H1 (cell line): ENCODE results near the gene AK8. TPM values are rescaled to one million over a fixed set of nuclear protein-coding genes. Genes with fewer than 3 reads are reported as not detected.

Source experiments
- FOSL1 ChIP-seq: IDR thresholded peaks from 2 replicates; pipeline ENCODE4 v1.6.1; 2011; ENCODE audit warnings: mild to moderate bottlenecking, low read depth, low read length, moderate library complexity; ENCODE audit not compliant: insufficient read depth
- HDAC6 ChIP-seq: IDR thresholded peaks from one replicate; pipeline ENCODE4 v1.7.1; 2012; ENCODE audit warnings: low read depth, mild to moderate bottlenecking, inconsistent platforms, low read length, moderate library complexity
- NRF1 ChIP-seq: IDR thresholded peaks from 2 replicates; pipeline ENCODE4 v1.6.1; 2011; ENCODE audit warnings: mild to moderate bottlenecking, low read depth, low read length, improper control_type of control experiment
- POLR2AphosphoS5 ChIP-seq: IDR thresholded peaks from 2 replicates; pipeline ENCODE4 v1.6.1; 2011; ENCODE audit warnings: low read depth, low read length
- RBBP5 ChIP-seq: IDR thresholded peaks from 2 replicates; pipeline ENCODE4 v1.7.1; 2012; ENCODE audit warnings: low read depth, mild to moderate bottlenecking, inconsistent platforms, low read length, moderate library complexity, borderline replicate concordance
- RFX5 ChIP-seq: IDR thresholded peaks from 2 replicates; pipeline ENCODE4 v1.6.1; 2011; ENCODE audit warnings: low read depth, low read length, improper control_type of control experiment, borderline replicate concordance
- RNF2 ChIP-seq: fragments of 200-900, 300-1000 bp; sonication (generic); IDR thresholded peaks from 2 replicates; pipeline ENCODE4 v1.7.1; 2016; ENCODE audit warnings: borderline replicate concordance, low read depth, mild to moderate bottlenecking, antibody characterized with exemption, low read length; ENCODE audit not compliant: poor library complexity, severe bottlenecking; ENCODE audit errors: missing control alignments
- SP2 ChIP-seq: IDR thresholded peaks from 2 replicates; pipeline ENCODE4 v1.6.1; 2012; ENCODE audit warnings: mild to moderate bottlenecking, low read length, inconsistent platforms
- TCF12 ChIP-seq: IDR thresholded peaks from 2 replicates; pipeline ENCODE4 v1.6.1; 2011; ENCODE audit warnings: low read depth, mild to moderate bottlenecking, low read length
- polyA plus RNA-seq, 7 experiments: library from polyadenylated mRNA; depleted of rRNA in 3 of 7; stranded (reverse) in 5 of 7; unstranded in 2 of 7; fragments of >200 nt in 5 of 7; fragments of 200-250 nt in 2 of 7; gene quantifications; 1 replicate in 5 of 7; 2 replicates in 1 of 7; 4 replicates in 1 of 7; pipeline versions ENCODE4 v1.2.1 to v1.2.3, GENCODE V29; 2011 to 2013; ENCODE audit warnings: missing spikeins in 2 of 7, mixed read lengths in 2 of 7
- total RNA-seq: library from RNA; stranded (reverse); fragmentation: NEBNext Ultra II Directional; extraction: Animal tissue kit (Norgen Biotek cat#: 25700); gene quantifications from 2 replicates; pipeline ENCODE4 v1.2.1, GENCODE V29; 2021
- TF ChIP-seq, protein P1 (sequence below): fragments of 300-600 bp; sonication (generic); IDR thresholded peaks from 2 replicates; pipeline ENCODE4 v1.7.1; 2012; ENCODE audit warnings: low read length, moderate library complexity, mild to moderate bottlenecking, inconsistent platforms; ENCODE audit not compliant: insufficient replicate concordance
- TF ChIP-seq, protein P2 (sequence below): IDR thresholded peaks from 2 replicates; pipeline ENCODE4 v1.6.1; 2012; ENCODE audit warnings: inconsistent platforms

The AK8 gene
- total and polyA plus RNA-seq, 2 of the 8 experiments (the other 6 are each of a cell fraction or from before 2014, with no cell fraction given): 0.35 to 0.48 TPM

DNA sequence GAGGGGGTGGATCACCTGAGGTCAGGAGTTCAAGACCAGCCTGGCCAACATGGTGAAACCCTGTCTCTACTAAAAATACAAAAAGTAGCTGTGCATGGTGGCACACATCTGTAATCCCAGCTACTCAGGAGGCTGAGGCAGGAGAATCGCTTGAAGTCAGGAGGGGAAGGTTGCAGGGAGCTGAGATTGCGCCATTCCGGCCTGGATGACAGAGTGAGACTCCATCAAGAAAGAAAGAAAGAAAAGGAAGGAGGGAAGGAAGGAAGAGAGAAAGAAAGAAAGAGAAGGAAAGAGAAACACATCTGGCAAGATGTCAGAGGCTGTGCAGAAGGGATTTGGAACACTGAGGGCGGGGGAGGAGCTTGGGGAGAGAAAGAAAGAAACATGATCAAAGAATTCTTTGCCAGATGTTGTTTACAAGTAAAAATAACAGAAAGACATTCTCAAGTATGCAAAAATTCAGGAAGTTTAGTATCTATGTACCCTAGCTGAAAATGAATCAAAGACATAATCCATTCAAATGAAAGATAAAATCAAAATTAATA lies 93.7 kb downstream of the AK8 start (continued):
- TF ChIP-seq, protein P1, sequence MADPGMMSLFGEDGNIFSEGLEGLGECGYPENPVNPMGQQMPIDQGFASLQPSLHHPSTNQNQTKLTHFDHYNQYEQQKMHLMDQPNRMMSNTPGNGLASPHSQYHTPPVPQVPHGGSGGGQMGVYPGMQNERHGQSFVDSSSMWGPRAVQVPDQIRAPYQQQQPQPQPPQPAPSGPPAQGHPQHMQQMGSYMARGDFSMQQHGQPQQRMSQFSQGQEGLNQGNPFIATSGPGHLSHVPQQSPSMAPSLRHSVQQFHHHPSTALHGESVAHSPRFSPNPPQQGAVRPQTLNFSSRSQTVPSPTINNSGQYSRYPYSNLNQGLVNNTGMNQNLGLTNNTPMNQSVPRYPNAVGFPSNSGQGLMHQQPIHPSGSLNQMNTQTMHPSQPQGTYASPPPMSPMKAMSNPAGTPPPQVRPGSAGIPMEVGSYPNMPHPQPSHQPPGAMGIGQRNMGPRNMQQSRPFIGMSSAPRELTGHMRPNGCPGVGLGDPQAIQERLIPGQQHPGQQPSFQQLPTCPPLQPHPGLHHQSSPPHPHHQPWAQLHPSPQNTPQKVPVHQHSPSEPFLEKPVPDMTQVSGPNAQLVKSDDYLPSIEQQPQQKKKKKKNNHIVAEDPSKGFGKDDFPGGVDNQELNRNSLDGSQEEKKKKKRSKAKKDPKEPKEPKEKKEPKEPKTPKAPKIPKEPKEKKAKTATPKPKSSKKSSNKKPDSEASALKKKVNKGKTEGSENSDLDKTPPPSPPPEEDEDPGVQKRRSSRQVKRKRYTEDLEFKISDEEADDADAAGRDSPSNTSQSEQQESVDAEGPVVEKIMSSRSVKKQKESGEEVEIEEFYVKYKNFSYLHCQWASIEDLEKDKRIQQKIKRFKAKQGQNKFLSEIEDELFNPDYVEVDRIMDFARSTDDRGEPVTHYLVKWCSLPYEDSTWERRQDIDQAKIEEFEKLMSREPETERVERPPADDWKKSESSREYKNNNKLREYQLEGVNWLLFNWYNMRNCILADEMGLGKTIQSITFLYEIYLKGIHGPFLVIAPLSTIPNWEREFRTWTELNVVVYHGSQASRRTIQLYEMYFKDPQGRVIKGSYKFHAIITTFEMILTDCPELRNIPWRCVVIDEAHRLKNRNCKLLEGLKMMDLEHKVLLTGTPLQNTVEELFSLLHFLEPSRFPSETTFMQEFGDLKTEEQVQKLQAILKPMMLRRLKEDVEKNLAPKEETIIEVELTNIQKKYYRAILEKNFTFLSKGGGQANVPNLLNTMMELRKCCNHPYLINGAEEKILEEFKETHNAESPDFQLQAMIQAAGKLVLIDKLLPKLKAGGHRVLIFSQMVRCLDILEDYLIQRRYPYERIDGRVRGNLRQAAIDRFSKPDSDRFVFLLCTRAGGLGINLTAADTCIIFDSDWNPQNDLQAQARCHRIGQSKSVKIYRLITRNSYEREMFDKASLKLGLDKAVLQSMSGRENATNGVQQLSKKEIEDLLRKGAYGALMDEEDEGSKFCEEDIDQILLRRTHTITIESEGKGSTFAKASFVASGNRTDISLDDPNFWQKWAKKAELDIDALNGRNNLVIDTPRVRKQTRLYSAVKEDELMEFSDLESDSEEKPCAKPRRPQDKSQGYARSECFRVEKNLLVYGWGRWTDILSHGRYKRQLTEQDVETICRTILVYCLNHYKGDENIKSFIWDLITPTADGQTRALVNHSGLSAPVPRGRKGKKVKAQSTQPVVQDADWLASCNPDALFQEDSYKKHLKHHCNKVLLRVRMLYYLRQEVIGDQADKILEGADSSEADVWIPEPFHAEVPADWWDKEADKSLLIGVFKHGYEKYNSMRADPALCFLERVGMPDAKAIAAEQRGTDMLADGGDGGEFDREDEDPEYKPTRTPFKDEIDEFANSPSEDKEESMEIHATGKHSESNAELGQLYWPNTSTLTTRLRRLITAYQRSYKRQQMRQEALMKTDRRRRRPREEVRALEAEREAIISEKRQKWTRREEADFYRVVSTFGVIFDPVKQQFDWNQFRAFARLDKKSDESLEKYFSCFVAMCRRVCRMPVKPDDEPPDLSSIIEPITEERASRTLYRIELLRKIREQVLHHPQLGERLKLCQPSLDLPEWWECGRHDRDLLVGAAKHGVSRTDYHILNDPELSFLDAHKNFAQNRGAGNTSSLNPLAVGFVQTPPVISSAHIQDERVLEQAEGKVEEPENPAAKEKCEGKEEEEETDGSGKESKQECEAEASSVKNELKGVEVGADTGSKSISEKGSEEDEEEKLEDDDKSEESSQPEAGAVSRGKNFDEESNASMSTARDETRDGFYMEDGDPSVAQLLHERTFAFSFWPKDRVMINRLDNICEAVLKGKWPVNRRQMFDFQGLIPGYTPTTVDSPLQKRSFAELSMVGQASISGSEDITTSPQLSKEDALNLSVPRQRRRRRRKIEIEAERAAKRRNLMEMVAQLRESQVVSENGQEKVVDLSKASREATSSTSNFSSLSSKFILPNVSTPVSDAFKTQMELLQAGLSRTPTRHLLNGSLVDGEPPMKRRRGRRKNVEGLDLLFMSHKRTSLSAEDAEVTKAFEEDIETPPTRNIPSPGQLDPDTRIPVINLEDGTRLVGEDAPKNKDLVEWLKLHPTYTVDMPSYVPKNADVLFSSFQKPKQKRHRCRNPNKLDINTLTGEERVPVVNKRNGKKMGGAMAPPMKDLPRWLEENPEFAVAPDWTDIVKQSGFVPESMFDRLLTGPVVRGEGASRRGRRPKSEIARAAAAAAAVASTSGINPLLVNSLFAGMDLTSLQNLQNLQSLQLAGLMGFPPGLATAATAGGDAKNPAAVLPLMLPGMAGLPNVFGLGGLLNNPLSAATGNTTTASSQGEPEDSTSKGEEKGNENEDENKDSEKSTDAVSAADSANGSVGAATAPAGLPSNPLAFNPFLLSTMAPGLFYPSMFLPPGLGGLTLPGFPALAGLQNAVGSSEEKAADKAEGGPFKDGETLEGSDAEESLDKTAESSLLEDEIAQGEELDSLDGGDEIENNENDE: no peak
- TF ChIP-seq SP2 (no peak), POLR2AphosphoS5 (no peak), FOSL1 (no peak), HDAC6 (no peak), RBBP5 (no peak), RNF2 (no peak), RFX5 (no peak), NRF1 (no peak), TCF12 (no peak)
- TF ChIP-seq, protein P2, sequence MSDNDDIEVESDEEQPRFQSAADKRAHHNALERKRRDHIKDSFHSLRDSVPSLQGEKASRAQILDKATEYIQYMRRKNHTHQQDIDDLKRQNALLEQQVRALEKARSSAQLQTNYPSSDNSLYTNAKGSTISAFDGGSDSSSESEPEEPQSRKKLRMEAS: no peak
